ENCODE data around the gene NUP210.

GRCh38 chr3:13269711-13270378 lies 150.3 kb downstream of the NUP210 start:
- TF ChIP-seq REST (IDR thresholded peaks at IDR 0.05; ENCODE audit: insufficient read depth in 1 of 2, low read depth in 2 of 2, low read length in 2 of 2) (no peak), TAF1 (IDR thresholded peaks at IDR 0.05; ENCODE audit: borderline replicate concordance, insufficient read depth, low read length) (no peak), SIN3A (IDR thresholded peaks at IDR 0.05; ENCODE audit: borderline replicate concordance, insufficient read depth, low read length) (no peak), POLR2AphosphoS5 (IDR thresholded peaks at IDR 0.05; ENCODE audit: low read depth, low read length) (no peak)

Measured in PFSK-1 (cell line).